Measurements from ENCODE around the gene MRFAP1L1. TPM values are rescaled to one million over a fixed set of nuclear protein-coding genes. Genes with fewer than 3 reads are reported as not detected.
"Not testable (repeated sequence)": the region's sequence is repeated elsewhere in the genome, so short reads cannot be mapped to it uniquely, and the experiment has no call there.

The MRFAP1L1 gene
- polyA plus RNA-seq, 10 donors: 50.5 to 76.3 (median 56.8) TPM

DNA sequence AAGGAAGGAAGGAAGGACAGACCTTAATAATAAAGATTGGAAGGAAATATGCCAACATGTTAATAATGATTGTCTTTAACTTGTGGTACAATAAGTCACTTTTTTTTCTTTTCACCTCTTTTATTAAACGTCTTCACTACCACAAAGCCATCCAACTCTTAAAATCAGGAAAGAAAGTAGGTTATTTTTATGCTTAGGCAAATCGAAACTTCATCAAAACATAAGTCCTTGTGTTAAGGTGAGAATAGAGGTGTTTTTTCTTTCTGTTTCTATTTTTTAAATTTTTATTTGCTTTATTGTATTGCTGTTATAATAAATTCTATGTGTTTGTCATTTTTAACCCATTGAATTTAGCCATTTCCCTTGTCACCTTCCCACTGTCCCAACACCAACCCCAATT lies 32.8 kb upstream of the MRFAP1L1 start:
- DNase-seq: no peak

GRCh38 chr4:6740347-6740746 lies 30.7 kb upstream of the MRFAP1L1 start:
- DNase-seq: no peak

GRCh38 chr4:6739920-6740319 lies 30.3 kb upstream of the MRFAP1L1 start:
- DNase-seq: no peak

GRCh38 chr4:6734165-6734786 lies 24.6 kb upstream of the MRFAP1L1 start:
- no peak for DNase-seq

- DNase-seq: no peak
Measured at GRCh38 chr4:6733358-6734164, 23.9 kb upstream of the MRFAP1L1 start.

GRCh38 chr4:6732441-6733357 lies 23.0 kb upstream of the MRFAP1L1 start:
- peak in 1 of 3 donors; percentile 50 for DNase-seq

- no peak for DNase-seq
Measured at GRCh38 chr4:6731780-6732179, 22.1 kb upstream of the MRFAP1L1 start.

GRCh38 chr4:6731318-6731675 lies 21.6 kb upstream of the MRFAP1L1 start:
- no peak for DNase-seq

- DNase-seq: no peak
Measured at GRCh38 chr4:6730603-6731317, 21.1 kb upstream of the MRFAP1L1 start.

- DNase-seq: no peak
Measured at GRCh38 chr4:6728320-6729029, 18.8 kb upstream of the MRFAP1L1 start.

GRCh38 chr4:6727943-6728250 lies 18.2 kb upstream of the MRFAP1L1 start:
- DNase-seq: no peak

- DNase-seq: no peak
Measured at GRCh38 chr4:6727081-6727942, 17.6 kb upstream of the MRFAP1L1 start.

GRCh38 chr4:6725427-6725961 lies 15.8 kb upstream of the MRFAP1L1 start:
- not testable (repeated sequence) for DNase-seq

- DNase-seq: no peak
Measured at GRCh38 chr4:6724421-6725111, 14.9 kb upstream of the MRFAP1L1 start.

DNA sequence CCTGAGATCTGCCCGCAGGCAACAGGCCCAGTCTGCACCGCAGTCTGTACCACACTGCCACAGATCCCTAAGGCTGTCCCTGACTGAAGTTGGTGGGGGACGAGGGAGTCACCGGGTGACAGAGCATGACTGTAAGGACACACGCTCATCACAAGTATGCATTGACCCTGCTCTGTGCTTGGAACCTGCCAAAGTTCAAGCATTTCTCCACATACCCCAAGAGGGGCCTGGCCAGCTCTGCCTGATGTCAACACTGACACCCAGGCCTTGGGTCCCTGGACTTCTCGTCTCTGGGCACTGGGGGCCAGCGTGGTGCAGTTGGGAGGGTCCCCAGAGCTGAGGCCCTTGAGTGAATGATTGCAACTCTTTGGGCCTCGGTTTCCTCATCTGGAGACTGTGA lies 14.2 kb upstream of the MRFAP1L1 start:
- no peak for DNase-seq

GRCh38 chr4:6722891-6723290 lies 13.2 kb upstream of the MRFAP1L1 start:
- no peak for DNase-seq

DNA sequence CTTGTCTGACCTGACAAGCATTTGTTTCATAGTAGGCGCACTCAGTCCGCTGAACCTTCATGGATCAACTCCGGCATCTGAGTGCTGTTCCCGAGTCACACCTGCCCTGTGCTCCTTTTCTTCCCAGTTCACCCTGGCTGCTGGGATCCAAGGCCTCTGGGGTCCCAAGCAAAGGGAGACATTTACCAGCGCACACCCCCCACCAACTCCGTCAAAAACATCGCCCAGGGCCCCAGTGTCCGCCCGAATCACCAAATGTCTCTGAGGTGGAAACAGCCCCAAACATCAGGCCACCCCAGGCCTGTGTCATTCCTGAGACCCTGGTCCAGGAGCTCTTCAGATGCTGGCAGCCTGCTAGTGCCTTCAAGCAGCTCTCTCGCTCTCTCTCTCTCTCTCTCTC lies 11.5 kb upstream of the MRFAP1L1 start:
- no peak for DNase-seq

DNA sequence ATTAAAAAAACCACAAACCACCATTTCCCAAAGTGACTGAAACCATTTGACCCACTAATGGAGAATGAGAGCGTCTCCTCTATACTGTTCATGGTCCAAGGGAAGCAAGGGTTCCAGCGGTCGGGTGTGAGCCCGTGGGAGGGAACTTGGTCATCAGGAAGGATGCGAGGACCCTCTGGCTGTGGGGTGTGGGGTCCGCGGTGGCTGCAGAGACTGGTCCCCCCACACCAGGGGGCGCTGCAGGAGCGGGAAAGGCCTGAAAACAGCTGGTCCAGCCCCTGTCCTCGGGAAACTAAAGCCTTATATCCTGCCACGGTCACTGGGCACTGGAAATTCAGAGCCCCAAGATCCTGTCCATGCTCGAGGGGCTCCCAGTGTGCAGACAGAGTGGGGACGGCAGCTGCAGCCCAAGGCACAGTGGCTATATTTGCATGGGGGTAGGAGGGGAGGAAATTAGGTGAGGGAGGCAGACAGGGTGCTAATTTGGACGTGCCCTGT lies 10.6 kb upstream of the MRFAP1L1 start:
- DNase-seq: peak; percentile 68 to 86 (median 83)

- no peak for DNase-seq
Measured at GRCh38 chr4:6719611-6720179, 10.0 kb upstream of the MRFAP1L1 start.
